HepG2 (cell line): ENCODE results near the gene CAMTA1. TPM values are rescaled to one million over a fixed set of nuclear protein-coding genes. Genes with fewer than 3 reads are reported as not detected.

Experiments
- ATAC-seq: fragments of 200-7000 bp; cut with Tn5 transposase; 3 replicates; pipeline ENCODE4 v1.9.1; 2020; ENCODE audit warnings: mild to moderate bottlenecking, moderate library complexity
- BruUV-seq: library from RNA; stranded (reverse); fragments of 400-500 nt; replicated peaks from 2 replicates; lab custom pipeline; 2021; lab: Mats Ljungman, UMichigan
- CTCF ChIA-PET: fragments of 300-600 bp; formaldehyde crosslinking; extraction: SDS; loops from one replicate; lab custom pipeline; 2021; ENCODE audit warnings: low total read pairs, inconsistent platforms, low intra/inter-chr PET ratio; lab: Yijun Ruan, JAX
- POLR2A ChIA-PET: fragments of 350-600 bp; sonication (Branson Sonifier 250); formaldehyde crosslinking; loops from one replicate; lab custom pipeline; 2020; ENCODE audit warnings: antibody characterized with exemption, inconsistent platforms; lab: Yijun Ruan, JAX
- DNase-seq: peaks from one replicate; pipeline ENCODE4 v3.0.0-alpha.2; 2015; ENCODE audit warnings: low spot score
- FAIRE-seq: peaks from 3 replicates; lab custom pipeline; 2011; peaks lifted over from hg19 to GRCh38; lab: Jason Lieb, UNC
- H2AFZ ChIP-seq: one replicate; pipeline ENCODE4 v1.6.1; 2011; ENCODE audit warnings: low read length, inconsistent platforms
- H3K27ac ChIP-seq: fragments of 300-600 bp; 3 replicates; pipeline ENCODE4 v1.8.0; 2011; ENCODE audit warnings: mixed run types, mild to moderate bottlenecking, mixed read lengths, low read length, inconsistent platforms; ENCODE audit not compliant: insufficient read depth; ENCODE audit errors: extremely low read length
- H3K27me3 ChIP-seq, 2 experiments: fragments of 200-600 bp in 1 of 2; 2 replicates in 1 of 2; 3 replicates in 1 of 2; pipeline versions ENCODE4 v1.6.0 to v1.8.0; 2011; ENCODE audit warnings: low read length in 2 of 2, mild to moderate bottlenecking in 2 of 2, moderate library complexity in 2 of 2, inconsistent platforms in 1 of 2; ENCODE audit not compliant: insufficient read depth in 2 of 2, control insufficient read depth in 1 of 2
- H3K36me3 ChIP-seq, 2 experiments: fragments of 200-600 bp in 1 of 2; replicated peaks in 1 of 2; 2 replicates in 1 of 2; 3 replicates in 1 of 2; pipeline versions ENCODE4 v1.5.1 to v1.8.0; 2011; ENCODE audit warnings: low read length in 2 of 2, inconsistent platforms in 1 of 2; ENCODE audit not compliant: insufficient read depth in 2 of 2, control insufficient read depth in 1 of 2
- H3K4me1 ChIP-seq: 2 replicates; pipeline ENCODE4 v1.5.1; 2012; ENCODE audit warnings: low read length, inconsistent platforms; ENCODE audit not compliant: insufficient read depth
- H3K4me2 ChIP-seq: 2 replicates; pipeline ENCODE4 v1.6.0; 2011; ENCODE audit warnings: low read depth, low read length, inconsistent platforms
- H3K4me3 ChIP-seq, 3 experiments: fragments of 200-600 bp in 1 of 3; sonication (generic), shearing (Covaris generic) in 1 of 3; replicated peaks in 1 of 3; 2 replicates each; pipeline ENCODE4 v1.5.1; 2011 to 2016; ENCODE audit warnings: low read length in 3 of 3, inconsistent platforms in 2 of 3, low read depth in 2 of 3, mild to moderate bottlenecking in 2 of 3, control low read depth in 1 of 3, mixed read lengths in 1 of 3; ENCODE audit not compliant: insufficient read depth in 1 of 3
- H3K79me2 ChIP-seq: one replicate; pipeline ENCODE4 v1.6.1; 2011; ENCODE audit warnings: low read length, inconsistent platforms; ENCODE audit not compliant: insufficient read depth
- H3K9ac ChIP-seq: 2 replicates; pipeline ENCODE4 v1.6.0; 2011; ENCODE audit warnings: mild to moderate bottlenecking, low read depth, low read length, inconsistent platforms; ENCODE audit not compliant: insufficient read depth
- H3K9me3 ChIP-seq: 2 replicates; pipeline ENCODE4 v1.5.1; 2012; ENCODE audit warnings: mild to moderate bottlenecking, low read length
- H4K20me1 ChIP-seq: 2 replicates; pipeline ENCODE4 v1.6.0; 2011; ENCODE audit warnings: inconsistent platforms, mild to moderate bottlenecking, low read length, moderate library complexity; ENCODE audit not compliant: insufficient read depth
- FOXK2 ChIP-seq: fragments of 450-650 bp; IDR thresholded peaks from 2 replicates; pipeline ENCODE4 v1.6.1; 2016
- FOXP1 ChIP-seq, 2 experiments: fragments of 450-650 bp in 1 of 2; IDR thresholded peaks; 2 replicates each; pipeline ENCODE4 v1.6.1; 2017 to 2018; ENCODE audit warnings: antibody characterized with exemption in 1 of 2
- NBN ChIP-seq: fragments of 450-650 bp; conservative IDR thresholded peaks from 2 replicates; pipeline ENCODE4 v1.6.1; 2017
- RELA ChIP-seq: sonication (generic); formaldehyde crosslinking; IDR thresholded peaks from 2 replicates; pipeline ENCODE4 v1.4.0; 2020; ENCODE audit warnings: missing genetic modification reagents
- ZBTB21 ChIP-seq: sonication (generic); formaldehyde crosslinking; IDR thresholded peaks from 2 replicates; pipeline ENCODE4 v1.4.0; 2020; ENCODE audit warnings: missing genetic modification reagents
- ZBTB8A ChIP-seq: sonication (generic); formaldehyde crosslinking; IDR thresholded peaks from 2 replicates; pipeline ENCODE4 v1.4.0; 2020; ENCODE audit warnings: mild to moderate bottlenecking, low read depth, missing genetic modification reagents, borderline replicate concordance
- ZNF10 ChIP-seq: sonication (generic); formaldehyde crosslinking; IDR thresholded peaks from 2 replicates; pipeline ENCODE4 v1.4.0; 2020; ENCODE audit warnings: mild to moderate bottlenecking, low read depth, missing genetic modification reagents, borderline replicate concordance
- ZNF562 ChIP-seq: sonication (generic); formaldehyde crosslinking; IDR thresholded peaks from 2 replicates; pipeline ENCODE4 v1.8.0; 2022; ENCODE audit warnings: missing genetic modification reagents, borderline replicate concordance
- WGBS: methylation state at CpG from one replicate; pipeline ENCODE4 v1.1.6; 2017; ENCODE audit warnings: low lambda C conversion rate; 5-methylcytosine and 5-hydroxymethylcytosine counted together
- in situ Hi-C: cut with HindIII; loops from 2 replicates; pipeline ENCODE4 v1.10.0; 2017; ENCODE audit warnings: low pct_unique_long_range_greater_than_20kb; ENCODE audit not compliant: extremely low pct_ligation_motif_present
- intact Hi-C: fragments of 100-400 bp; cut with micrococcal nuclease; formaldehyde crosslinking; loops from one replicate; pipeline ENCODE4 v1.10.0; 2022; ENCODE audit not compliant: unreplicated experiment
- polyA plus RNA-seq, 8 experiments: library from polyadenylated mRNA; depleted of rRNA in 3 of 8; stranded (reverse) in 7 of 8; unstranded in 1 of 8; fragments of >200 nt; fragmentation: Illumina TruSeq in 4 of 8; extraction: Trizol in 4 of 8; gene quantifications; 2 replicates each; pipeline versions ENCODE4 v1.2.1 to v1.2.3, GENCODE V29; 2011 to 2016; ENCODE audit warnings: low read depth in 4 of 8, missing spikeins in 1 of 8, mixed read lengths in 1 of 8; ENCODE audit not compliant: insufficient read depth in 1 of 8
- total RNA-seq, 5 experiments: library from RNA; depleted of rRNA; stranded (reverse); fragments of >200 nt; fragmentation: Illumina TruSeq; extraction: Trizol; gene quantifications; 2 replicates each; pipeline ENCODE4 v1.2.3, GENCODE V29; 2016; ENCODE audit warnings: low read depth in 1 of 5
- TF ChIP-seq, protein P1 (sequence below): sonication (generic); formaldehyde crosslinking; IDR thresholded peaks from 2 replicates; pipeline ENCODE4 v1.4.0; 2020; ENCODE audit warnings: mild to moderate bottlenecking, missing genetic modification reagents
- TF ChIP-seq, protein P2 (sequence below): sonication (generic); formaldehyde crosslinking; IDR thresholded peaks from 2 replicates; pipeline ENCODE4 v1.5.1; 2020; ENCODE audit warnings: missing genetic modification reagents, mild to moderate bottlenecking, borderline replicate concordance
- TF ChIP-seq, protein P3 (sequence below): sonication (generic); formaldehyde crosslinking; IDR thresholded peaks from 2 replicates; pipeline ENCODE4 v1.4.0; 2020; ENCODE audit warnings: missing genetic modification reagents
- TF ChIP-seq, protein P4 (sequence below): sonication (generic); formaldehyde crosslinking; IDR thresholded peaks from 2 replicates; pipeline ENCODE4 v1.5.0; 2020; ENCODE audit warnings: missing genetic modification reagents, mild to moderate bottlenecking, borderline replicate concordance

CAMTA1 gene
- total and polyA plus RNA-seq, 2 of the 13 experiments (the other 11 are each of a cell fraction or from before 2014, with no cell fraction given) = 25.0 to 36.4 TPM

DNA sequence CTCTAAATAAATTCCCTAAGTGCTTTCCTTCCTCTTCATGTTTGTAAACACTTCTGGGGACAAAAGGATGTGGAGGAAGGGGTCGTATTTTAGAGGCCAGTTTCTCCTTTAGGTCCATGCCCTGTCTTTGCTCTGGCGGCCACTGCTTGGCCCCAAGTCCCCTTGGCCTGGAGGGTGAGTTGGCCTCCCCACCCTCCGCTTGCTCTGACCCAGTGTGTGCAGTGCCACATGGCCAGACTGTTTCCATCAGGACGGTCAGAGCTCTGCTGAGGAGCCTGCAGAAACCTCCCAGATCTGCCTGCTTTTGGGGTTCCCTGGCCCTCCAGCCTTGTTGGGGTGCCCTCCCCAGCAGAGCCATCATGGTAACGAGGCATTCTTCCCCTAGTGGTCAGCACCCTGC is 127.8 kb downstream of the CAMTA1 start:
- Histone ChIP-seq H3K4me3 (no peak overlapping the region), H3K27ac (no peak overlapping the region), H3K9ac (no peak overlapping the region), H3K4me2 (no peak overlapping the region), H3K4me1 (peaks cover 26% of the 10 kb centered on the region), H3K27me3 (peaks cover 0 to 43% of the 10 kb centered on the region in 2 experiments; a peak in 3 of 5 replicates), H4K20me1 (no peaks in the 10 kb centered on the region), H3K79me2 (no peaks in the 10 kb centered on the region), H3K9me3 (no peaks in the 10 kb centered on the region), H2AFZ (no peak overlapping the region), H3K36me3 (no peaks in the 10 kb centered on the region)
- WGBS = 33% methylated on average over 3 of the region's 5 CpGs
- ATAC-seq (no peak), FAIRE-seq (no peak), DNase-seq (no peak)
- in situ Hi-C loops (no loop called here), intact Hi-C loops (no loop called here)
- ChIA-PET POLR2A (no interaction called here), CTCF (no interaction called here)
- no peak for TF ChIP-seq FOXK2
- no peak for TF ChIP-seq ZBTB8A
- no peak for TF ChIP-seq ZBTB21 (CRISPR knock-in tag)
- BruUV-seq = no TSS peak

DNA sequence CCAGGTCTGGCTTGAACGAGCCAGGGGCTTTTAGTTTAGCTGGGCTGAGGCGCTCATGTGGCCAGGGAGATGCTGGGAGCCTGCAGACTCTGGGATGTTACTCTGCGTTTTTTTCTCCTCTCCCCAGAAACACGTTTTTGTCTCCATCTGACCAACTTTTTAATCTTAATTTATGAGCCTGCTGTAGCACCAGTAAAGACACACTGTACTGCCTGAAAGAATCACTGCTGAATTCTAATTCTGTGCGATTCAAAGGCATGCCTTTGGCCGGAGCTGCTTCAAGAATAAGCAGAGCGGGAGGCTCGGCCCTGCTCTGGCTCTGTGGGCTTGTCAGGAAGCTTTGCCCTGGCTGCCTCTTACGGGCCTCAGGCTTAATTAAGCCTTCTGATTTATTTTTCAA is 129.5 kb downstream of the CAMTA1 start:
- CTCF ChIA-PET = no interaction called here
- FAIRE-seq = no peak
- in situ Hi-C loops = no loop called here

More for the DNA sequence above, 129.5 kb downstream of the CAMTA1 start:
- Histone ChIP-seq H3K4me3 (no peak overlapping the region), H3K79me2 (no peaks in the 10 kb centered on the region), H3K9me3 (no peaks in the 10 kb centered on the region), H3K27me3 (peaks cover 0 to 43% of the 10 kb centered on the region in 2 experiments; a peak in 3 of 5 replicates), H3K36me3 (no peaks in the 10 kb centered on the region), H3K9ac (no peak overlapping the region), H3K4me2 (no peak overlapping the region), H4K20me1 (no peaks in the 10 kb centered on the region), H3K27ac (no peak overlapping the region), H3K4me1 (peaks cover 19% of the 10 kb centered on the region), H2AFZ (no peak overlapping the region)
- POLR2A ChIA-PET = no interaction called here
- no TSS peak for BruUV-seq
- TF ChIP-seq, protein P1, sequence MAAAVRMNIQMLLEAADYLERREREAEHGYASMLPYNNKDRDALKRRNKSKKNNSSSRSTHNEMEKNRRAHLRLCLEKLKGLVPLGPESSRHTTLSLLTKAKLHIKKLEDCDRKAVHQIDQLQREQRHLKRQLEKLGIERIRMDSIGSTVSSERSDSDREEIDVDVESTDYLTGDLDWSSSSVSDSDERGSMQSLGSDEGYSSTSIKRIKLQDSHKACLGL (CRISPR knock-in tag) = no peak
- TF ChIP-seq FOXP1 (IDR thresholded peaks at IDR 0.05) = no peak
- TF ChIP-seq FOXP1 (CRISPR knock-in tag; IDR thresholded peaks at IDR 0.05) = no peak
- no peak for TF ChIP-seq RELA (CRISPR knock-in tag)
- TF ChIP-seq, protein P2, sequence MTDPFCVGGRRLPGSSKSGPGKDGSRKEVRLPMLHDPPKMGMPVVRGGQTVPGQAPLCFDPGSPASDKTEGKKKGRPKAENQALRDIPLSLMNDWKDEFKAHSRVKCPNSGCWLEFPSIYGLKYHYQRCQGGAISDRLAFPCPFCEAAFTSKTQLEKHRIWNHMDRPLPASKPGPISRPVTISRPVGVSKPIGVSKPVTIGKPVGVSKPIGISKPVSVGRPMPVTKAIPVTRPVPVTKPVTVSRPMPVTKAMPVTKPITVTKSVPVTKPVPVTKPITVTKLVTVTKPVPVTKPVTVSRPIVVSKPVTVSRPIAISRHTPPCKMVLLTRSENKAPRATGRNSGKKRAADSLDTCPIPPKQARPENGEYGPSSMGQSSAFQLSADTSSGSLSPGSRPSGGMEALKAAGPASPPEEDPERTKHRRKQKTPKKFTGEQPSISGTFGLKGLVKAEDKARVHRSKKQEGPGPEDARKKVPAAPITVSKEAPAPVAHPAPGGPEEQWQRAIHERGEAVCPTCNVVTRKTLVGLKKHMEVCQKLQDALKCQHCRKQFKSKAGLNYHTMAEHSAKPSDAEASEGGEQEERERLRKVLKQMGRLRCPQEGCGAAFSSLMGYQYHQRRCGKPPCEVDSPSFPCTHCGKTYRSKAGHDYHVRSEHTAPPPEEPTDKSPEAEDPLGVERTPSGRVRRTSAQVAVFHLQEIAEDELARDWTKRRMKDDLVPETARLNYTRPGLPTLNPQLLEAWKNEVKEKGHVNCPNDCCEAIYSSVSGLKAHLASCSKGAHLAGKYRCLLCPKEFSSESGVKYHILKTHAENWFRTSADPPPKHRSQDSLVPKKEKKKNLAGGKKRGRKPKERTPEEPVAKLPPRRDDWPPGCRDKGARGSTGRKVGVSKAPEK (CRISPR knock-in tag) = no peak
- no peak for TF ChIP-seq ZNF10 (CRISPR knock-in tag)
- TF ChIP-seq, protein P3, sequence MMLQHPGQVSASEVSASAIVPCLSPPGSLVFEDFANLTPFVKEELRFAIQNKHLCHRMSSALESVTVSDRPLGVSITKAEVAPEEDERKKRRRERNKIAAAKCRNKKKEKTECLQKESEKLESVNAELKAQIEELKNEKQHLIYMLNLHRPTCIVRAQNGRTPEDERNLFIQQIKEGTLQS (CRISPR knock-in tag) = no peak
- no peak for TF ChIP-seq NBN
- TF ChIP-seq, protein P4, sequence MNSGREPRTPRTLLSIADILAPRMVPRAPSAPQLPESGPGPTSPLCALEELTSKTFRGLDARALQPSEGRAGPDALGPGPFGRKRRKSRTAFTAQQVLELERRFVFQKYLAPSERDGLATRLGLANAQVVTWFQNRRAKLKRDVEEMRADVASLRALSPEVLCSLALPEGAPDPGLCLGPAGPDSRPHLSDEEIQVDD (CRISPR knock-in tag) = no peak
- no peak for TF ChIP-seq ZNF562 (CRISPR knock-in tag)
- intact Hi-C loops = no loop called here
- DNase-seq (no peak), ATAC-seq (no peak)
- 27% methylated on average over 9 of the region's 9 CpGs for WGBS
